HCT116 (cell line): ENCODE measurements around the gene MAP4. TPM values are rescaled to one million over a fixed set of nuclear protein-coding genes. Genes with fewer than 3 reads are reported as not detected.

Experiments
- ATAC-seq: fragments of 200-7000 bp; cut with Tn5 transposase; 2 replicates; pipeline ENCODE4 v1.9.1; 2020; ENCODE audit warnings: mild to moderate bottlenecking, moderate library complexity
- BruUV-seq: library from RNA; stranded (reverse); fragments of 400-500 nt; replicated peaks from 2 replicates; lab custom pipeline; 2021; lab: Mats Ljungman, UMichigan
- CTCF ChIA-PET: fragments of 300-600 bp; sonication (Branson Sonifier 250); formaldehyde crosslinking; loops from one replicate; lab custom pipeline; 2021; ENCODE audit warnings: antibody characterized with exemption; lab: Charles Lee
- POLR2A ChIA-PET: fragments of 300-600, 350-600 bp; sonication (Branson Sonifier 250); formaldehyde crosslinking; loops from one replicate; lab custom pipeline; 2021; ENCODE audit warnings: antibody characterized with exemption; lab: Charles Lee
- RAD21 ChIA-PET, 2 experiments: fragments of 300-600 bp; sonication (Branson Sonifier 250); formaldehyde crosslinking; loops; one replicate each; lab custom pipeline; 2023; ENCODE audit warnings: low total read pairs in 2 of 2; ENCODE audit not compliant: uncharacterized antibody in 2 of 2, unreplicated experiment in 2 of 2, low non-redundant PET in 1 of 2; lab: Charles Lee
- DNase-seq: peaks from one replicate; pipeline ENCODE4 v3.0.0-alpha.2; 2010; ENCODE audit warnings: low read depth, low spot score
- H2AFZ ChIP-seq: fragments of 200-600 bp; shearing (Covaris generic), sonication (generic); 2 replicates; pipeline ENCODE4 v1.6.1; 2017; ENCODE audit warnings: low read depth, mixed run types, mixed read lengths, antibody characterized with exemption, low read length; ENCODE audit not compliant: poor library complexity, severe bottlenecking
- H3K27ac ChIP-seq: 2 replicates; pipeline ENCODE4 v1.5.1; 2012; ENCODE audit warnings: low read depth, low read length
- H3K27me3 ChIP-seq: fragments of 200-600 bp; sonication (generic); 2 replicates; pipeline ENCODE4 v1.6.1; 2016; ENCODE audit warnings: mixed run types, low read length, mixed read lengths; ENCODE audit not compliant: insufficient read depth
- H3K36me3 ChIP-seq, 2 experiments: fragments of 200-500 bp in 1 of 2; fragments of 200-600 bp in 1 of 2; sonication (Bioruptor generic) in 1 of 2; sonication (generic) in 1 of 2; 2 replicates each; pipeline versions ENCODE4 v1.5.1 to v1.6.1; 2014 to 2016; ENCODE audit warnings: low read length in 2 of 2, inconsistent platforms in 1 of 2, mixed read lengths in 1 of 2, mixed run types in 1 of 2; ENCODE audit not compliant: insufficient read depth in 2 of 2, control insufficient read depth in 1 of 2
- H3K4me1 ChIP-seq, 2 experiments: fragments of 200-600 bp in 1 of 2; sonication (generic) in 1 of 2; 2 replicates each; pipeline versions ENCODE4 v1.5.1 to v1.6.1; 2012 to 2017; ENCODE audit warnings: low read length in 2 of 2, inconsistent platforms in 1 of 2, mild to moderate bottlenecking in 1 of 2, mixed read lengths in 1 of 2, mixed run types in 1 of 2, moderate library complexity in 1 of 2; ENCODE audit not compliant: insufficient read depth in 2 of 2, control insufficient read depth in 1 of 2
- H3K4me2 ChIP-seq: fragments of 200-600 bp; sonication (generic); 2 replicates; pipeline ENCODE4 v1.6.1; 2017; ENCODE audit warnings: mixed run types, low read length, mixed read lengths
- H3K4me3 ChIP-seq, 2 experiments: fragments of 200-600 bp in 1 of 2; sonication (generic) in 1 of 2; replicated peaks in 1 of 2; 2 replicates each; pipeline ENCODE4 v1.5.1; 2011 to 2016; ENCODE audit warnings: low read length in 2 of 2, control low read depth in 1 of 2, low read depth in 1 of 2, mild to moderate bottlenecking in 1 of 2, mixed read lengths in 1 of 2, mixed run types in 1 of 2
- H3K79me2 ChIP-seq: fragments of 200-600 bp; sonication (generic); 2 replicates; pipeline ENCODE4 v1.6.1; 2017; ENCODE audit warnings: mild to moderate bottlenecking, mixed run types, low read length, moderate library complexity, mixed read lengths; ENCODE audit not compliant: insufficient read depth
- H3K9ac ChIP-seq: fragments of 200-600 bp; sonication (generic); 2 replicates; pipeline ENCODE4 v1.6.1; 2016; ENCODE audit warnings: low read length, mixed read lengths
- H3K9me2 ChIP-seq: fragments of 200-600 bp; sonication (generic), shearing (Covaris generic); 2 replicates; pipeline ENCODE4 v1.6.1; 2017; ENCODE audit warnings: mixed run types, mild to moderate bottlenecking, moderate library complexity; ENCODE audit not compliant: insufficient read depth
- H3K9me3 ChIP-seq, 2 experiments: fragments of 200-500 bp in 1 of 2; fragments of 200-600 bp in 1 of 2; sonication (Bioruptor generic) in 1 of 2; sonication (generic) in 1 of 2; 2 replicates each; pipeline ENCODE4 v1.6.1; 2014 to 2017; ENCODE audit warnings: low read length in 2 of 2, mixed read lengths in 2 of 2, inconsistent platforms in 1 of 2, low read depth in 1 of 2, mild to moderate bottlenecking in 1 of 2, mixed run types in 1 of 2, moderate library complexity in 1 of 2; ENCODE audit not compliant: control insufficient read depth in 1 of 2, insufficient read depth in 1 of 2
- H4K20me1 ChIP-seq: fragments of 200-600 bp; sonication (generic), shearing (Covaris generic); 2 replicates; pipeline ENCODE4 v1.6.1; 2017; ENCODE audit warnings: mixed run types, mild to moderate bottlenecking, moderate library complexity; ENCODE audit not compliant: insufficient read depth
- EZH2 ChIP-seq: fragments of 200-600 bp; sonication (generic); IDR thresholded peaks from 2 replicates; pipeline ENCODE4 v1.6.1; 2017; ENCODE audit warnings: antibody characterized with exemption, mixed run types
- REST ChIP-seq: IDR thresholded peaks from 2 replicates; pipeline ENCODE4 v1.6.1; 2012; ENCODE audit warnings: low read depth
- SRF ChIP-seq: IDR thresholded peaks from 2 replicates; pipeline ENCODE4 v1.6.1; 2012; ENCODE audit warnings: low read depth
- ZBTB33 ChIP-seq: IDR thresholded peaks from 2 replicates; pipeline ENCODE4 v1.6.1; 2011; ENCODE audit warnings: mild to moderate bottlenecking, low read length, moderate library complexity; ENCODE audit not compliant: insufficient replicate concordance; ENCODE audit errors: extremely low read depth
- intact Hi-C: fragments of 100-400 bp; cut with micrococcal nuclease; formaldehyde crosslinking; loops from 2 replicates; pipeline ENCODE4 v1.10.0; 2022
- total RNA-seq: library from RNA; stranded (reverse); gene quantifications from one replicate; pipeline ENCODE4 v1.2.1, GENCODE V29; 2021; ENCODE audit not compliant: unreplicated experiment

MAP4 gene
- total RNA-seq, 1 experiment from 2014 or later = 200 TPM

- H3K27ac ChIP-seq = no peak overlapping the region
- H3K4me2 ChIP-seq = no peak overlapping the region
- intact Hi-C loops = no loop called here
- peaks cover 0 to 7% of the 10 kb centered on the region in 2 experiments; a peak in 2 of 4 replicates for H3K36me3 ChIP-seq
- ATAC-seq = no peak
- H3K9me2 ChIP-seq = no peaks in the 10 kb centered on the region
- H3K9ac ChIP-seq = no peak overlapping the region
- no peak for DNase-seq
- TF ChIP-seq ZBTB33 (no peak), EZH2 (no peak), REST (no peak), SRF (no peak)
- H3K27me3 ChIP-seq = no peaks in the 10 kb centered on the region
- no peak overlapping the region for H3K4me3 ChIP-seq
- BruUV-seq = no TSS peak
- RAD21 ChIA-PET = no interaction called here
- CTCF ChIA-PET = no interaction called here
- peaks cover 7% of the 10 kb centered on the region; the same call in 1 of the 2 replicates for H4K20me1 ChIP-seq
- no peak overlapping the region for H2AFZ ChIP-seq
- no peaks in the 10 kb centered on the region for H3K9me3 ChIP-seq
- H3K79me2 ChIP-seq = 0 out of 2 replicates have a peak, but pooled peaks cover 9% of the 10 kb centered on the region
- POLR2A ChIA-PET = no interaction called here
- H3K4me1 ChIP-seq = no peaks in the 10 kb centered on the region
Measured at GRCh38 chr3:47896736-47897135, 119.5 kb downstream of the MAP4 start.
